Prostate gland (tissue), 2 donors: ENCODE measurements around the gene TAPBP. TPM values are rescaled to one million over a fixed set of nuclear protein-coding genes. Genes with fewer than 3 reads are reported as not detected.
"Not testable (repeated sequence)": the region's sequence is repeated elsewhere in the genome, so short reads cannot be mapped to it uniquely, and the experiment has no call there.

Source experiments
- DNase-seq: peaks from one replicate; pipeline ENCODE4 v3.0.0-alpha.2; 2019; ENCODE audit warnings: low spot score
- H3K27ac ChIP-seq, 2 donors: fragments of 200-600 bp; sonication (generic); 2 replicates each; pipeline ENCODE4 v1.5.1; 2017 to 2019
- H3K27me3 ChIP-seq: fragments of 200-600 bp; sonication (generic); replicated peaks from 2 replicates; pipeline ENCODE4 v1.5.1; 2019; ENCODE audit not compliant: insufficient read depth
- H3K36me3 ChIP-seq, 2 donors: fragments of 200-600 bp; sonication (generic); 1 replicate in 1 of 2; 2 replicates in 1 of 2; pipeline versions ENCODE4 v1.5.1 to v1.8.1; 2017 to 2019
- H3K4me1 ChIP-seq: fragments of 200-600 bp; sonication (generic); replicated peaks from 2 replicates; pipeline ENCODE4 v1.5.1; 2019
- H3K4me3 ChIP-seq, 2 donors: fragments of 200-600 bp; sonication (generic); 2 replicates each; pipeline ENCODE4 v1.5.1; 2017 to 2019
- H3K9me3 ChIP-seq: fragments of 200-600 bp; sonication (generic); 2 replicates; pipeline ENCODE4 v1.5.1; 2017
- POLR2A ChIP-seq: fragments of 450-650 bp; IDR thresholded peaks from one replicate; pipeline ENCODE4 v1.6.1; 2016; ENCODE audit warnings: antibody characterized with exemption, mild to moderate bottlenecking
- POLR2AphosphoS5 ChIP-seq: sonication (generic); formaldehyde crosslinking; IDR thresholded peaks from one replicate; pipeline ENCODE4 v1.6.1; 2017; ENCODE audit warnings: antibody characterized with exemption
- WGBS: methylation state at CpG from one replicate; pipeline ENCODE4 v1.1.5; 2018; 5-methylcytosine and 5-hydroxymethylcytosine counted together
- intact Hi-C: fragments of 100-400 bp; cut with DNase I; formaldehyde crosslinking; loops from one replicate; pipeline ENCODE4 v1.14.2; 2022
- total RNA-seq, 2 donors: library from RNA; depleted of rRNA; stranded (reverse); fragments of >200 nt; gene quantifications; one replicate each; pipeline ENCODE4 v1.1.0, GENCODE V29; 2016
- TF ChIP-seq, protein P1 (sequence below), 4 experiments: fragments of 200-600 bp in 2 of 4; fragments of 450-650 bp in 2 of 4; sonication (generic) in 2 of 4; IDR thresholded peaks; 1 replicate in 3 of 4; 2 replicates in 1 of 4; pipeline ENCODE4 v1.5.1; 2016 to 2019; ENCODE audit warnings: antibody characterized with exemption in 4 of 4, mild to moderate bottlenecking in 2 of 4, moderate library complexity in 2 of 4

TAPBP gene
- total RNA-seq, 2 donors from 2014 or later = 190 to 192 TPM

DNA sequence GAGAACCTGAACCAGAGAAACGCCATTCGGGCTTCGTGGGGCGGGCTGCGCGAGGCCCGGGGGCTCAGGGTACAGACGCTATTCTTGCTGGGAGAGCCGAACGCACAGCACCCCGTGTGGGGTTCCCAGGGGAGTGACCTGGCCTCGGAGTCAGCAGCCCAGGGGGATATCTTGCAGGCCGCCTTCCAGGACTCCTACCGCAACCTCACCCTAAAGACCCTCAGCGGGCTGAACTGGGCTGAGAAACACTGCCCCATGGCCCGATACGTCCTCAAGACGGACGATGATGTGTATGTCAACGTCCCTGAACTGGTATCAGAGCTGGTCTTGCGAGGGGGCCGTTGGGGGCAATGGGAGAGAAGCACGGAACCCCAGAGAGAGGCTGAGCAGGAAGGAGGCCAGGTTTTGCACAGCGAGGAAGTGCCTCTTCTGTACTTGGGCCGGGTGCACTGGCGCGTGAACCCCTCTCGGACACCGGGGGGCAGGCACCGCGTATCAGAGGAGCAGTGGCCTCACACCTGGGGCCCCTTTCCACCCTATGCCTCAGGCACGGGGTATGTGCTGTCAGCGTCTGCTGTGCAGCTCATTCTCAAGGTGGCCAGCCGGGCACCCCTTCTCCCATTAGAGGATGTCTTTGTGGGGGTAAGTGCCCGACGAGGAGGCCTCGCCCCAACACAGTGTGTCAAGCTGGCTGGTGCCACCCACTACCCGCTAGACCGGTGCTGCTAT lies 36.1 kb downstream of the TAPBP start:
- 56% methylated on average over 39 of the region's 39 CpGs for WGBS
- peaks cover 28% of the 10 kb centered on the region for H3K4me1 ChIP-seq
- TF ChIP-seq POLR2AphosphoS5 (no peak), POLR2A (no peak)
- TF ChIP-seq, protein P1, sequence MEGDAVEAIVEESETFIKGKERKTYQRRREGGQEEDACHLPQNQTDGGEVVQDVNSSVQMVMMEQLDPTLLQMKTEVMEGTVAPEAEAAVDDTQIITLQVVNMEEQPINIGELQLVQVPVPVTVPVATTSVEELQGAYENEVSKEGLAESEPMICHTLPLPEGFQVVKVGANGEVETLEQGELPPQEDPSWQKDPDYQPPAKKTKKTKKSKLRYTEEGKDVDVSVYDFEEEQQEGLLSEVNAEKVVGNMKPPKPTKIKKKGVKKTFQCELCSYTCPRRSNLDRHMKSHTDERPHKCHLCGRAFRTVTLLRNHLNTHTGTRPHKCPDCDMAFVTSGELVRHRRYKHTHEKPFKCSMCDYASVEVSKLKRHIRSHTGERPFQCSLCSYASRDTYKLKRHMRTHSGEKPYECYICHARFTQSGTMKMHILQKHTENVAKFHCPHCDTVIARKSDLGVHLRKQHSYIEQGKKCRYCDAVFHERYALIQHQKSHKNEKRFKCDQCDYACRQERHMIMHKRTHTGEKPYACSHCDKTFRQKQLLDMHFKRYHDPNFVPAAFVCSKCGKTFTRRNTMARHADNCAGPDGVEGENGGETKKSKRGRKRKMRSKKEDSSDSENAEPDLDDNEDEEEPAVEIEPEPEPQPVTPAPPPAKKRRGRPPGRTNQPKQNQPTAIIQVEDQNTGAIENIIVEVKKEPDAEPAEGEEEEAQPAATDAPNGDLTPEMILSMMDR (IDR thresholded peaks at IDR 0.05) = no peak
- DNase-seq = no peak
- H3K9me3 ChIP-seq = no peaks in the 10 kb centered on the region
- H3K36me3 ChIP-seq = no peaks in the 10 kb centered on the region
- peak overlapping the region; percentile 55 to 74 for H3K4me3 ChIP-seq
- peak overlapping the region; percentile 87 for H3K27ac ChIP-seq
- H3K27me3 ChIP-seq = no peaks in the 10 kb centered on the region
- intact Hi-C loops = no loop called here

DNA sequence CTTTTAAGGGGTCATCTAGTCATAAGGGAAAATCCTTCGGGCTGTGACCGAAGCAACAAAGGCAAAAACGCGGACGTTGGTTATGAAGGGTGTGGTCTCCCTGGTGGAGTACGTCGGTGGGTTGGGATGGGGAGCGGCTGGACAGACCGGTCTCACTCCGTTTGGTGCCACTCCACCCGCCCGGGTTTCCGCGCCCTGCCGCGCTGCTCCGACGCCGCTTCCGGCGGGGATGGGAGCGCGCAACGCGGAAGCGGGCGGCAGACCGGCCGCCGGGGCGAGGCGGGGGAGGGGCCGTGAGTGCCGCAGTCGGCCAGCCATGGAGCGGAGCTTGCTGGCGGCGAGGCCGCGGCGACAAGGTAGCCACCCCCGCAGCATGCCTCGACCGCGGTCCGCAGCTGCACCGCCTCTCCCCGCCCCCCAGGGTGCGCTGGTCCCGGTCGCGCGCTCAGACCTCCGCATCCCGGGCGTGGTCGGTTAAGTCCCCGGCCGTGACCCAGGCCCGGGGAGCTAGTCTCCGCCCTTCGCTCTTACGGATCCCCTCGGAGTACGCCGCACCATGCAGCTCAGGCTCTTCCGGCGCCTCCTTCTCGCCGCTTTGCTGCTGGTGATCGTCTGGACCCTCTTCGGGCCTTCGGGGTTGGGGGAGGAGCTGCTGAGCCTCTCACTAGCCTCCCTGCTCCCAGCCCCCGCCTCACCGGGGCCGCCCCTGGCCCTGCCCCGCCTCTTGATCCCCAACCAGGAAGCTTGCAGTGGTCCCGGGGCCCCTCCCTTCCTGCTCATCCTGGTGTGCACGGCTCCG lies 36.8 kb downstream of the TAPBP start, which contains the start of gene B3GALT4:
B3GALT4 (plus strand) TSS at position 260 of the 799 bp plus-strand sequence; CDS start at position 557, 297 bp downstream.
- H3K4me1 ChIP-seq = peaks cover 28% of the 10 kb centered on the region
- H3K4me3 ChIP-seq = peak within 1 kb of the TSS; percentile 55 to 74
- H3K9me3 ChIP-seq = no peaks in the 10 kb centered on the region
- TF ChIP-seq, protein P1 (IDR thresholded peaks at IDR 0.05) = peak; percentile 17 to 62 (median 41)
- TF ChIP-seq POLR2AphosphoS5 (peak; percentile 43), POLR2A (peak; percentile 60)
- H3K36me3 ChIP-seq = no peaks in the 10 kb centered on the region
- intact Hi-C loops = no loop called here
- 2% methylated on average over 79 of the region's 80 CpGs for WGBS
- DNase-seq = peak; percentile 76
- peak within 1 kb of the TSS; percentile 87 for H3K27ac ChIP-seq
- H3K27me3 ChIP-seq = no peaks in the 10 kb centered on the region

DNA sequence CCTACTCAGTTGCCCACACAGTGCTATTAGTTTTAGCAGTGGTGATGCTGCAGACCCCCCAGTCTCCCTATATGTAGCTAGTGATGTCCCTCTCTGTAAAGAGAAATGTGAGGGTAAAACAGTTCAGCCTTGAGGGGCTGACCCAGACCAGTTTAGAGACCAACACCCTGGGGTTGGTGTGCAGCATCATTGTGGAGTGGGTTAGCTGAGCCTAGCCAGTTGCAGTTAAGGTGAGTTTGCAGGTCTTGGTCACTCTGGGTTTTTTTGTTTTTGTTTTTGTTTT lies 37.4 kb downstream of the TAPBP start:
- no peaks in the 10 kb centered on the region for H3K9me3 ChIP-seq
- H3K27ac ChIP-seq = peak overlapping the region; percentile 87
- peak overlapping the region; percentile 55 to 74 for H3K4me3 ChIP-seq
- no peaks in the 10 kb centered on the region for H3K27me3 ChIP-seq
- H3K4me1 ChIP-seq = peaks cover 28% of the 10 kb centered on the region
- no peak for DNase-seq
- H3K36me3 ChIP-seq = no peaks in the 10 kb centered on the region
- intact Hi-C loops = no loop called here
- TF ChIP-seq POLR2A (no peak), POLR2AphosphoS5 (no peak)
- TF ChIP-seq, protein P1 (IDR thresholded peaks at IDR 0.05) = no peak

DNA sequence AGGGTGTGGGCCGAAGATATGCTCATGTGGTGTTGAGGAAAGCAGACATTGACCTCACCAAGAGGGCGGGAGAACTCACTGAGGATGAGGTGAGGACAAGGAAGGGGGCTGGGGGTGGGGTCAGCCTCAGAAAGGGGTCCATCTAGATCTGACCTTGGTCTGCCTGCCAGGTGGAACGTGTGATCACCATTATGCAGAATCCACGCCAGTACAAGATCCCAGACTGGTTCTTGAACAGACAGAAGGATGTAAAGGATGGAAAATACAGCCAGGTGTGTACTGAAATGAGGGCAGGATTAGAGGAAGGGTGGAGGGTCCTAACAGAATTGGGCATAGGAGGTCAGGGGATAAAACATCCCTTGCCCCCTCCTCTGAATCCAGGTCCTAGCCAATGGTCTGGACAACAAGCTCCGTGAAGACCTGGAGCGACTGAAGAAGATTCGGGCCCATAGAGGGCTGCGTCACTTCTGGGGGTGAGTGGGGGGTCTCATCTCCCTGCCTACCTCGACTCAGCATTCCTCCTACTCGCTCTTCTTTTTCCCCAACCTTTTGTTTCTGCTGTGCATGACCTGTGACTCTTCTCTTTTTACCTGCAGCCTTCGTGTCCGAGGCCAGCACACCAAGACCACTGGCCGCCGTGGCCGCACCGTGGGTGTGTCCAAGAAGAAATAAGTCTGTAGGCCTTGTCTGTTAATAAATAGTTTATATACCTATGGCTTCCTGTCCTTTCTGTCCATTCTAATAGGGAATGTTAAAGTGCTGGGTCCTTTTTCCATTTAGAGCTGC lies 37.9 kb downstream of the TAPBP start:
- WGBS = 83% methylated on average over 16 of the region's 16 CpGs
- Histone ChIP-seq H3K27ac (peak overlapping the region; percentile 87), H3K4me1 (peaks cover 28% of the 10 kb centered on the region), H3K4me3 (peak overlapping the region in 1 of 2 donors; percentile 74)
- intact Hi-C loops, H3K27me3 ChIP-seq, H3K36me3 ChIP-seq, H3K9me3 ChIP-seq, DNase-seq: not testable (repeated sequence)
